Measurements from ENCODE around the gene PXDN.

GRCh38 chr2:1705557-1706076, 38.7 kb downstream of the PXDN start:
- no peak for TF ChIP-seq POLR2A (IDR thresholded peaks at IDR 0.05)
- TF ChIP-seq, protein P1, sequence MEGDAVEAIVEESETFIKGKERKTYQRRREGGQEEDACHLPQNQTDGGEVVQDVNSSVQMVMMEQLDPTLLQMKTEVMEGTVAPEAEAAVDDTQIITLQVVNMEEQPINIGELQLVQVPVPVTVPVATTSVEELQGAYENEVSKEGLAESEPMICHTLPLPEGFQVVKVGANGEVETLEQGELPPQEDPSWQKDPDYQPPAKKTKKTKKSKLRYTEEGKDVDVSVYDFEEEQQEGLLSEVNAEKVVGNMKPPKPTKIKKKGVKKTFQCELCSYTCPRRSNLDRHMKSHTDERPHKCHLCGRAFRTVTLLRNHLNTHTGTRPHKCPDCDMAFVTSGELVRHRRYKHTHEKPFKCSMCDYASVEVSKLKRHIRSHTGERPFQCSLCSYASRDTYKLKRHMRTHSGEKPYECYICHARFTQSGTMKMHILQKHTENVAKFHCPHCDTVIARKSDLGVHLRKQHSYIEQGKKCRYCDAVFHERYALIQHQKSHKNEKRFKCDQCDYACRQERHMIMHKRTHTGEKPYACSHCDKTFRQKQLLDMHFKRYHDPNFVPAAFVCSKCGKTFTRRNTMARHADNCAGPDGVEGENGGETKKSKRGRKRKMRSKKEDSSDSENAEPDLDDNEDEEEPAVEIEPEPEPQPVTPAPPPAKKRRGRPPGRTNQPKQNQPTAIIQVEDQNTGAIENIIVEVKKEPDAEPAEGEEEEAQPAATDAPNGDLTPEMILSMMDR (IDR thresholded peaks at IDR 0.05) = no peak

Measured in heart left ventricle (tissue), 13 donors.